ENCODE data around the gene PTPN14. TPM values are rescaled to one million over a fixed set of nuclear protein-coding genes. Genes with fewer than 3 reads are reported as not detected.

Gene PTPN14
- total RNA-seq, 1 experiment from 2014 or later, result 37.5 TPM

- DNase-seq (ENCODE audit: low read depth, low spot score) (no peak), ATAC-seq (no peak)
- H3K4me1 ChIP-seq (ENCODE audit: control insufficient read depth in 1 of 2, insufficient read depth in 2 of 2, low read length in 2 of 2), result peaks cover 19 to 24% of the 10 kb centered on the region in 2 experiments
- POLR2A ChIA-PET, result no interaction called here
- BruUV-seq (replicated peaks), result no TSS peak
- H3K27me3 ChIP-seq (ENCODE audit: insufficient read depth, low read length), result no peaks in the 10 kb centered on the region
- H3K36me3 ChIP-seq (ENCODE audit: control insufficient read depth in 1 of 2, insufficient read depth in 2 of 2, low read length in 2 of 2), result no peaks in the 10 kb centered on the region
- H3K27ac ChIP-seq (ENCODE audit: low read depth, low read length), result no peak overlapping the region
- no peak overlapping the region for H3K4me2 ChIP-seq (ENCODE audit: low read length)
- no peak overlapping the region for H3K4me3 ChIP-seq (replicated peaks in 1 of 2; ENCODE audit: low read depth in 1 of 2, low read length in 2 of 2)
- CTCF ChIA-PET, result no interaction called here
- RAD21 ChIA-PET (ENCODE audit: low non-redundant PET in 1 of 2, low total read pairs in 2 of 2, uncharacterized antibody in 2 of 2, unreplicated experiment in 2 of 2), result interaction anchor here in 1 of 2 experiments (0.5 kb wide), 1 partner anchor 54 kb away, joined by 3 read pairs; no protein-coding TSS in a partner anchor
- peaks cover 22% of the 10 kb centered on the region for H3K79me2 ChIP-seq (ENCODE audit: insufficient read depth, low read length)
- H2AFZ ChIP-seq (ENCODE audit: low read depth, low read length, poor library complexity, severe bottlenecking), result no peak overlapping the region
- H3K9me2 ChIP-seq (ENCODE audit: insufficient read depth), result no peaks in the 10 kb centered on the region
- no peaks in the 10 kb centered on the region for H3K9me3 ChIP-seq (ENCODE audit: control insufficient read depth in 1 of 2, insufficient read depth in 1 of 2, low read depth in 1 of 2, low read length in 2 of 2)
- no peaks in the 10 kb centered on the region for H4K20me1 ChIP-seq (ENCODE audit: insufficient read depth)
- intact Hi-C loops (cut with micrococcal nuclease), result no loop called here
- no peak for TF ChIP-seq CEBPB (IDR thresholded peaks at IDR 0.05; ENCODE audit: low read depth)
- TF ChIP-seq EZH2phosphoT487 (IDR thresholded peaks at IDR 0.05; ENCODE audit: borderline replicate concordance), result no peak
- no peak for TF ChIP-seq SIN3A (IDR thresholded peaks at IDR 0.05; ENCODE audit: low read depth)
- TF ChIP-seq YY1 (IDR thresholded peaks at IDR 0.05; ENCODE audit: extremely low read depth, insufficient replicate concordance, low read depth, low read length), result no peak
- no peak for TF ChIP-seq ATF3 (IDR thresholded peaks at IDR 0.05)
- no peak for TF ChIP-seq MAX (IDR thresholded peaks at IDR 0.05)
- TF ChIP-seq EGR1 (IDR thresholded peaks at IDR 0.05; ENCODE audit: low read depth), result no peak
- no peak for TF ChIP-seq ZFX (IDR thresholded peaks at IDR 0.05)
- no peak for TF ChIP-seq RAD21 (IDR thresholded peaks at IDR 0.05; ENCODE audit: low read depth)
- TF ChIP-seq POLR2A (IDR thresholded peaks at IDR 0.05; ENCODE audit: borderline replicate concordance, extremely low read depth, insufficient read depth, insufficient read length), result no peak
- TF ChIP-seq ZNF274 (IDR thresholded peaks at IDR 0.05; ENCODE audit: low read depth, low read length), result no peak
- TF ChIP-seq FOSL1 (IDR thresholded peaks at IDR 0.05; ENCODE audit: low read depth), result no peak
- no peak for TF ChIP-seq TCF7L2 (IDR thresholded peaks at IDR 0.05; ENCODE audit: borderline replicate concordance, extremely low read depth, insufficient read depth, insufficient read length)
- no peak for TF ChIP-seq CTCF (IDR thresholded peaks at IDR 0.05 in 2 of 3, conservative IDR thresholded peaks at IDR 0.05 in 1 of 3; ENCODE audit: borderline replicate concordance in 1 of 3, insufficient read depth in 1 of 3, low read depth in 2 of 3, low read length in 2 of 3)
- no peak for TF ChIP-seq ELF1 (IDR thresholded peaks at IDR 0.05; ENCODE audit: borderline replicate concordance, low read depth)
- TF ChIP-seq SRF (IDR thresholded peaks at IDR 0.05; ENCODE audit: low read depth), result no peak
- no peak for TF ChIP-seq REST (IDR thresholded peaks at IDR 0.05; ENCODE audit: low read depth)
- TF ChIP-seq POLR2AphosphoS5 (IDR thresholded peaks at IDR 0.05; ENCODE audit: low read depth, low read length), result no peak
- TF ChIP-seq CBX3 (IDR thresholded peaks at IDR 0.05; ENCODE audit: low read depth), result no peak
- no peak overlapping the region for H3K9ac ChIP-seq (ENCODE audit: low read length)
Measured at GRCh38 chr1:214462882-214463281, 88.5 kb downstream of the PTPN14 start.
